Measurements from ENCODE around the gene NAA35. TPM values are rescaled to one million over a fixed set of nuclear protein-coding genes. Genes with fewer than 3 reads are reported as not detected.

NAA35 gene
- total RNA-seq, 2 donors from 2014 or later = 16.7 to 26.2 TPM

- Histone ChIP-seq H3K4me3 (no peak overlapping the region), H3K27ac (no peak overlapping the region), H3K27me3 (replicated peaks; ENCODE audit: insufficient read depth) (no peaks in the 10 kb centered on the region), H3K36me3 (no peaks in the 10 kb centered on the region), H3K9me3 (no peaks in the 10 kb centered on the region), H3K4me1 (replicated peaks) (no peaks in the 10 kb centered on the region)
- WGBS = 82% methylated on average over 17 of the region's 17 CpGs
- DNase-seq (ENCODE audit: low spot score) = no peak
- TF ChIP-seq POLR2A (IDR thresholded peaks at IDR 0.05) (no peak), CTCF (IDR thresholded peaks at IDR 0.05) (peak in 2 of 4 experiments; percentile 12 to 27)
- intact Hi-C loops (cut with DNase I) = no loop called here
Measured at GRCh38 chr9:86034863-86035734, 94.2 kb downstream of the NAA35 start.

GRCh38 chr9:86035827-86036440, 95.0 kb downstream of the NAA35 start:
- WGBS = 84% methylated on average over 15 of the region's 15 CpGs
- no peak for DNase-seq (ENCODE audit: low spot score)
- no peaks in the 10 kb centered on the region for H3K36me3 ChIP-seq
- intact Hi-C loops (cut with DNase I) = no loop called here
- no peaks in the 10 kb centered on the region for H3K9me3 ChIP-seq
- TF ChIP-seq POLR2A (IDR thresholded peaks at IDR 0.05) = no peak
- TF ChIP-seq POLR2AphosphoS5 (IDR thresholded peaks at IDR 0.05) = no peak
- no peak for TF ChIP-seq CTCF (IDR thresholded peaks at IDR 0.05)
- H3K27me3 ChIP-seq (replicated peaks; ENCODE audit: insufficient read depth) = no peaks in the 10 kb centered on the region
- no peak overlapping the region for H3K4me3 ChIP-seq
- H3K27ac ChIP-seq = peak overlapping the region; percentile 34 to 72
- no peaks in the 10 kb centered on the region for H3K4me1 ChIP-seq (replicated peaks)

- no peaks in the 10 kb centered on the region for H3K9me3 ChIP-seq
- no peak overlapping the region for H3K4me3 ChIP-seq
- no peaks in the 10 kb centered on the region for H3K36me3 ChIP-seq
- TF ChIP-seq CTCF (IDR thresholded peaks at IDR 0.05) = no peak
- TF ChIP-seq POLR2AphosphoS5 (IDR thresholded peaks at IDR 0.05) = peak; percentile 54
- no peak for TF ChIP-seq POLR2A (IDR thresholded peaks at IDR 0.05)
- H3K4me1 ChIP-seq (replicated peaks) = no peaks in the 10 kb centered on the region
- intact Hi-C loops (cut with DNase I) = no loop called here
- peak; percentile 34 for DNase-seq (ENCODE audit: low spot score)
- peak overlapping the region; percentile 34 to 72 for H3K27ac ChIP-seq
- no peaks in the 10 kb centered on the region for H3K27me3 ChIP-seq (replicated peaks; ENCODE audit: insufficient read depth)
- 81% methylated on average over 9 of the region's 9 CpGs for WGBS
Measured at GRCh38 chr9:86036555-86036954, 95.6 kb downstream of the NAA35 start.

- intact Hi-C loops (cut with DNase I) = no loop called here
- no peak overlapping the region for H3K27ac ChIP-seq
- 95% methylated on average over 12 of the region's 12 CpGs for WGBS
- H3K9me3 ChIP-seq = no peaks in the 10 kb centered on the region
- no peak overlapping the region for H3K4me3 ChIP-seq
- H3K4me1 ChIP-seq (replicated peaks) = no peaks in the 10 kb centered on the region
- no peaks in the 10 kb centered on the region for H3K27me3 ChIP-seq (replicated peaks; ENCODE audit: insufficient read depth)
- TF ChIP-seq CTCF (IDR thresholded peaks at IDR 0.05) (no peak), POLR2AphosphoS5 (IDR thresholded peaks at IDR 0.05) (no peak), POLR2A (IDR thresholded peaks at IDR 0.05) (no peak)
- no peaks in the 10 kb centered on the region for H3K36me3 ChIP-seq
- no peak for DNase-seq (ENCODE audit: low spot score)
Measured at GRCh38 chr9:86039991-86040860, 99.3 kb downstream of the NAA35 start.
